Stimulated activated CD8-positive, alpha-beta memory T cell treated with anti-CD3 and anti-CD28 coated beads, Interleukin-12 subunit alpha, Interleukin-12 subunit beta, amount 100 ng/mL, for 4 hours (primary cell): ENCODE measurements around the gene CCNB1.
"Not testable (repeated sequence)": the region's sequence is repeated elsewhere in the genome, so short reads cannot be mapped to it uniquely, and the experiment has no call there.

Experiments
- DNase-seq: peaks from one replicate; pipeline ENCODE4 v3.0.0-alpha.2; 2020; ENCODE audit warnings: low read depth

Gene CCNB1

GRCh38 chr5:69184621-69185020, 17.7 kb downstream of the CCNB1 start:
- DNase-seq = no peak

- DNase-seq = no peak
Observed at GRCh38 chr5:69187342-69187741, 20.4 kb downstream of the CCNB1 start.

GRCh38 chr5:69188811-69189161, 21.8 kb downstream of the CCNB1 start:
- no peak for DNase-seq

DNA sequence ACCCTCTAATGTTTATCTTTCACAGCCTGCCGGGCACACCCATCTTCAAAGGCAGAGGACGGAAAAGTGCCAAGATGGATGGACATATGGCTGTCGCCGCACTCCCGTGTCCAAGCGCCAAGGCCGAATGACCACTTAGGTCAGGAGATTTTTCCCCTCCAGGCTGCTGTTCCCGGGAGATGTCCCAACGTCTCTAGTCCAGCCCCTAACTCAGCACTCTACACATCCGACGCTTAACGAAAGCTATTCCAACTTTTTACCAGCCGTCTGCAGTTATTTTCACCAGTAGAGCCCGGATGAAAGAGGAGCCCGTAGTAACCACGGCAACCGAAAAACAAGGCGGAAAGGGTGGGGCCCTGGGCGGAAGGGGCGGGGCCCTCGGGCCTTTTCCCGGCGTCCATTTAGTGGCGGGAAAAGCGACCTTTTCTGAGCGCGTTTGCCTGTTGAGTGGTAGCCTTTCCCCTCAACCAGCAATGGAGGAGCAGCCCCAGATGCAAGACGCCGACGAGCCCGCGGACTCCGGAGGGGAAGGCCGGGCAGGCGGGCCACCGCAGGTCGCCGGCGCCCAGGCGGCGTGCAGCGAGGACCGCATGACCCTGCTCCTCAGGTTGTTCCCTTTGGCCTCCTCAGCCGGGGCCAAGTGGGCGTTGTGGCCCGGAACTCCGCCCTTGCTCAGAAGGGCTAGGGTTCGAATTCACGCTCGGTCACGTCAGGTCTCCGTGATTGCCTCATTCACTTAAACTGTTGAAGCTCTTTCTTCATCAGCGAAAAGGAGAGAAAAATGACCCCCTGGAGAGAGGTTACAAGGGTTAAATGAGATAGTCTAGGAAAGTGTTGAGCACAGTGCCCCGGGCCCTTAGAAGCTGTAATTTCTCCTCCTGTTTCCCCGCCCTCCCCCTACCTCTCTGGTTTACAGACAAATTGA, 22.5 kb downstream of the CCNB1 start, which contains the start of gene CENPH:
TSS of gene CENPH (plus strand) at position 422 of the 925 bp plus-strand sequence. CDS start at position 474, 52 bp downstream.
- peak; percentile 80 for DNase-seq

DNA sequence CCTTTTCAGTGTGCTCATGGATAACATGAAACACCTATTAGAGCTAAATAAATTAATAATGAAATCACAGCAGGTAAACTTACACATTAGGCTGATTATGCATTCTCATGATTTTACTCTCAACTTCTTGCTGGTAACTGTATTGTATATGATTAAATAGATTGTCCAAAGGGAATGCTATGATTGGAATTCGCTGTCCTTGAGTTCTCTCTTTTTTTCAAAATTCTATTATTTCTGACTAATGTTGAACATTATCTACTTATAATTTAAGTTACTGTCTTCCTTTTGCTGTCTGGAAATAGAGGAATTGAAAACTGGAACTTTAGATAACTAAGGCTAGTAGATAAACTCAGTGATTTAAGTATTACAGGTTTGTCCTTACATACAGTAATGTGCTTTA, 35.5 kb downstream of the CCNB1 start:
- DNase-seq = no peak

- DNase-seq = no peak
Observed at GRCh38 chr5:69206528-69207190, 39.7 kb downstream of the CCNB1 start.

GRCh38 chr5:69209602-69210001, 42.7 kb downstream of the CCNB1 start:
- DNase-seq = no peak

- DNase-seq = no peak
Observed at GRCh38 chr5:69211200-69211599, 44.2 kb downstream of the CCNB1 start.

- DNase-seq = no peak
Observed at GRCh38 chr5:69212022-69212421, 45.1 kb downstream of the CCNB1 start.

DNA sequence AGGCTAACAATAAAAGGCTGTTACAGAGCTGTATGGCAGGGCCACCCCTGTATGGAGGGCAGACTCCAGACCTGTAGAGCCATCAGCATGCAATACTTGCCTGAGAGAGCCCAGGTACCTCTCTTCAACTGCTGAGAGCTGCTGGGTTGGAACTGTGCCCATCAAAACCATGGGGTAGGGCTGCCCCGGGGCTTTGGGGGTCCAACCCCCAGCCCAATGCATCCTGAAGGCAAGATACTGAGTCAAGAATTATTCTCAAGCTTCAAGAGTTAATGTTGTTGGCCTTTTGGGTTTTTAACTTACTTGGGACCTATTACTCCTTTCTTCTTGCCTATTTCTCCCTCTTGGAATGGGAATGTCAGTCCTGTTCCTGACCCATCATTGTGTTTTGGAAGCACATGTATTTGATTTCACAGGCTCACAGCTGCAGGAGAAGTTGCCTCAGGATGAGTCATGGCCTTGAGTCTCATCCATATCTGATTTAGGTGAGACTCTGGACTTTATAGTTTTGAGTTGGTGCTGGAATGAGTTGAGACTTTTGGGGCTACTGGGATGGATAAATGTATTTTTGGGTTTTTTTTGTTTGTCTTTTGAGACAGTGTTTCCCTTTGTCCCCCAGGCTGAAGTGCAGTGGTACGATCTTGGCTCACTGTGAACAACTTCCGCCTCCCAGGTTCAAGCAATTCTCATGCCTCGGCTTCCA, 46.7 kb downstream of the CCNB1 start:
- DNase-seq = no peak

- DNase-seq = no peak
Observed at GRCh38 chr5:69217151-69217511, 50.2 kb downstream of the CCNB1 start.

DNA sequence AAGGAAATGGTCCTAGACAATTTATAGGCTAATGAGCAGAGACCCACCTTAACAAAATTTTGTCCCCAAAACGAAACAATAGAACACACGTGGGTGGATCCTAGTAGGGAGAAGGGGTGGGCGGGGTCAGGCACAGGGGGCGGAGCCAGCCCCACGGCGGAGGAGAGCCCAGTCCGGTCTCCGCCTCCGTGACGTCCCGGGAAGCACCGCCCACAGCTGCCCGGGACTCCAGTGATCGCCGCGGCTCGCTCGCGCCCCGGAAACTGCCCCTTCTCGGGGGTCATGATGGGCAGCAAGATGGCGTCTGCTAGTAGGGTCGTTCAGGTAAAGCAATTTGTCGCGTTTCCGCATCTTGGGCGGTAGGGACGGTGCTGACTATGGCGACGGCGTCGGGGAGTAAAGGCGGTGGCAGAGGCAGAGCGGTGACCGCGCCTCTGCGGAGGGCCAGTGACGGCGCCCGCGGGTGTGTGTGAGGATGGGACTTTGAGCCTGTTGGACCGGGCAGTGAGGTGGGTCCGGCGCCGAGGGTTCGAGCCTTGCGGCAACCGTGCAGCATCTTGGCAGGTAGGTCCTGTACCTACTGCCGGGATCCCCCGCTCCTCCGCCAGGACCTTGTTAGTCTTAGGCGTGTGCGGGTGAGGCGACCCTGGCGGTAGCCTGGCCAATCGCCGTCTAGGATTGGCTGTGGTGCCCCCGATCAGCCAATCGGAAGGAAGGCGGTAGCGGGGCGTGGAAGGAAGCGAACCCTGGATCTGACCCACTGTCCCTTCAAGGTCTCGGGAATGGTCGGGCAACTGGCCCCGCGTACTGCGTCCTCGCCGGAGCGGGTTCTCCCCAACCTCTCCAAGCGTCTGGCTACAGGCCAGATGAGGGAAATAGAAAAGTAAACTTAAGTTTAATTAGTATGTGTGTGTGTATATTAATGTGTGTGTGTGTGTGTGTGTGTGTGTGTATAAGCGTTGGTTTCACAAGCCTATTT, 50.9 kb downstream of the CCNB1 start:
- peak; percentile 87 for DNase-seq

DNA sequence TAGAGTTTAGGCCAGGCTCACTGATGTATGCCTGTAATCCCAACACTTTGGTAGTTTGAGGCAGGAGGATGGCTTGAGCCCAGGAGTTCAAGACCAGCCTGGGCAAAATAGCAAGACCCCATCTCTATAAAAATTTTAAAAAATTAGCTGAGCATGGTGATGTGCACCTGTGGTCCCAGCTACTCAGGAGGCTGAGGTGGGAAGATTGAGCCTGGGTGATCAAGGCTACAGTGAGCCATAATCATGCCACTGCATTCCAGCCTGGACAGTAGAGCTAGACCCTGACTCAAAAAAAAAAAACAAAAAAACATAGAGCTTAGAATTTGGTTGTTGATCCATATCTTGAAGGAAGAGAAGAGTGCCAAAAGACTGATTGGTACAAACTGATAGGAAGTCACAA, 53.0 kb downstream of the CCNB1 start:
- DNase-seq = no peak

GRCh38 chr5:69220371-69220770, 53.4 kb downstream of the CCNB1 start:
- not testable (repeated sequence) for DNase-seq

GRCh38 chr5:69220833-69221232, 53.9 kb downstream of the CCNB1 start:
- DNase-seq = not testable (repeated sequence)

- DNase-seq = no peak
Observed at GRCh38 chr5:69224520-69224919, 57.6 kb downstream of the CCNB1 start.

GRCh38 chr5:69225860-69226259, 58.9 kb downstream of the CCNB1 start:
- no peak for DNase-seq
